Loucy (cell line): ENCODE results near the gene KCNAB3.

Experiments used
- H2AFZ ChIP-seq: fragments of 200-600 bp; sonication (generic); 2 replicates; pipeline ENCODE4 v1.6.0; 2016; ENCODE audit warnings: antibody characterized with exemption, mild to moderate bottlenecking, low read length, moderate library complexity
- H3F3A ChIP-seq: fragments of 200-600 bp; 2 replicates; pipeline ENCODE4 v1.6.0; 2016; ENCODE audit warnings: antibody characterized with exemption, low read depth, mild to moderate bottlenecking
- H3K27me3 ChIP-seq: fragments of 200-600 bp; sonication (generic); 2 replicates; pipeline ENCODE4 v1.6.1; 2014; ENCODE audit warnings: low read length, mild to moderate bottlenecking; ENCODE audit not compliant: insufficient read depth, poor library complexity, severe bottlenecking
- H3K36me3 ChIP-seq: fragments of 200-600 bp; sonication (generic); 2 replicates; pipeline ENCODE4 v1.6.1; 2016; ENCODE audit warnings: low read length; ENCODE audit not compliant: insufficient read depth
- H3K4me1 ChIP-seq: fragments of 200-600 bp; sonication (generic); 2 replicates; pipeline ENCODE4 v1.5.1; 2014; ENCODE audit warnings: low read length, mild to moderate bottlenecking; ENCODE audit not compliant: insufficient read depth, poor library complexity, severe bottlenecking
- H3K4me2 ChIP-seq: fragments of 200-600 bp; sonication (generic); 2 replicates; pipeline ENCODE4 v1.6.0; 2014; ENCODE audit warnings: antibody characterized with exemption, low read length, low read depth, mild to moderate bottlenecking; ENCODE audit not compliant: poor library complexity, severe bottlenecking
- H3K4me3 ChIP-seq: fragments of 200-600 bp; sonication (generic); 2 replicates; pipeline ENCODE4 v1.5.1; 2014; ENCODE audit warnings: low read length, mild to moderate bottlenecking, mixed read lengths; ENCODE audit not compliant: poor library complexity, severe bottlenecking
- H3K79me2 ChIP-seq: fragments of 200-600 bp; sonication (generic); 2 replicates; pipeline ENCODE4 v1.6.1; 2014; ENCODE audit warnings: low read length; ENCODE audit not compliant: insufficient read depth
- H3K9ac ChIP-seq: fragments of 200-600 bp; sonication (generic); 2 replicates; pipeline ENCODE4 v1.6.0; 2014; ENCODE audit warnings: mild to moderate bottlenecking, low read depth, low read length, moderate library complexity; ENCODE audit not compliant: poor library complexity, severe bottlenecking
- H3K9me2 ChIP-seq: fragments of 200-600 bp; sonication (generic); replicated peaks from 2 replicates; pipeline ENCODE4 v1.6.1; 2016; ENCODE audit warnings: low read depth, low read length, mixed read lengths
- H3K9me3 ChIP-seq: fragments of 200-600 bp; sonication (generic); 2 replicates; pipeline ENCODE4 v1.6.1; 2014; ENCODE audit warnings: mild to moderate bottlenecking, antibody characterized with exemption, low read length, low read depth; ENCODE audit not compliant: insufficient read depth
- H4K20me1 ChIP-seq: fragments of 200-600 bp; sonication (generic); 2 replicates; pipeline ENCODE4 v1.6.0; 2014; ENCODE audit warnings: antibody characterized with exemption, low read length, mild to moderate bottlenecking; ENCODE audit not compliant: insufficient read depth, poor library complexity, severe bottlenecking
- CTCF ChIP-seq: fragments of 200-600 bp; sonication (generic); conservative IDR thresholded peaks from 2 replicates; pipeline ENCODE4 v1.5.1; 2014; ENCODE audit warnings: mild to moderate bottlenecking, antibody characterized with exemption, low read length
- EZH2phosphoT487 ChIP-seq: fragments of 200-600 bp; IDR thresholded peaks from 2 replicates; pipeline ENCODE4 v1.6.1; 2018; ENCODE audit warnings: antibody characterized with exemption, mild to moderate bottlenecking, moderate library complexity, borderline replicate concordance

KCNAB3 gene

GRCh38 chr17:7943291-7943690 lies 13.6 kb upstream of the KCNAB3 start:
- peaks cover 72% of the 10 kb centered on the region; the same call in 1 of the 2 replicates for H3K36me3 ChIP-seq
- no peak overlapping the region for H2AFZ ChIP-seq
- H3F3A ChIP-seq = no peaks in the 10 kb centered on the region
- H3K4me3 ChIP-seq = no peak overlapping the region
- H3K79me2 ChIP-seq = peaks cover 3% of the 10 kb centered on the region; the same call in 1 of the 2 replicates
- no peaks in the 10 kb centered on the region for H3K27me3 ChIP-seq
- peaks cover 3% of the 10 kb centered on the region for H3K4me1 ChIP-seq
- TF ChIP-seq CTCF = no peak
- no peak for TF ChIP-seq EZH2phosphoT487
- no peaks in the 10 kb centered on the region for H3K9me3 ChIP-seq
- H3K4me2 ChIP-seq = no peak overlapping the region
- no peaks in the 10 kb centered on the region for H4K20me1 ChIP-seq
- no peaks in the 10 kb centered on the region for H3K9me2 ChIP-seq
- no peak overlapping the region for H3K9ac ChIP-seq

GRCh38 chr17:7940743-7941142 lies 11.1 kb upstream of the KCNAB3 start:
- peaks cover 60% of the 10 kb centered on the region; the same call in 1 of the 2 replicates for H3K36me3 ChIP-seq
- no peaks in the 10 kb centered on the region for H3K9me3 ChIP-seq
- H3F3A ChIP-seq = no peaks in the 10 kb centered on the region
- peaks cover 9% of the 10 kb centered on the region for H3K4me1 ChIP-seq
- no peaks in the 10 kb centered on the region for H3K9me2 ChIP-seq
- H3K4me3 ChIP-seq = no peak overlapping the region
- H2AFZ ChIP-seq = no peak overlapping the region
- H3K79me2 ChIP-seq = peaks cover 18% of the 10 kb centered on the region
- H3K27me3 ChIP-seq = no peaks in the 10 kb centered on the region
- no peak overlapping the region for H3K9ac ChIP-seq
- no peak overlapping the region for H3K4me2 ChIP-seq
- no peaks in the 10 kb centered on the region for H4K20me1 ChIP-seq
- TF ChIP-seq EZH2phosphoT487 = no peak
- TF ChIP-seq CTCF = no peak

DNA sequence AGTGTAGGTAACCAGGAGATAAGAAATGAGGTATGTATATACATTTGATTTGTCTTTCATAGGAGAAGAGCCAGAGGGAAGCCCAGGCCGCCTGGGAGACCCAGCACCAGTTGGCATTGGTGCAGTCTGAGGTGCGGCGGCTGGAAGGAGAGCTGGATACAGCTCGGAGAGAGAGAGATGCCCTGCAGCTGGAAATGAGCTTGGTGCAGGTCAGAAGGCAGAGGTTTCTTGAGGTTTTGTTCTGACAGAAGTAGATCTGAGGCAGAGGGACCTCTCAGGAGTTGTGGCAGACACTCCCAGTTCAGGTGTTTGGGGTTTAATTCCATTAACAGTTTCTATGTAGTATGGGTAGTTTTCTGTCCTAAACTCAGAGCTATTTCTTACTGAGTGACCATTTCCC lies 10.4 kb upstream of the KCNAB3 start:
- Histone ChIP-seq H3K9me2 (no peaks in the 10 kb centered on the region), H4K20me1 (no peaks in the 10 kb centered on the region), H3K9ac (no peak overlapping the region), H3K27me3 (no peaks in the 10 kb centered on the region), H3K79me2 (peaks cover 24% of the 10 kb centered on the region), H3K4me2 (no peak overlapping the region), H3K36me3 (peaks cover 54% of the 10 kb centered on the region; the same call in 1 of the 2 replicates), H3K9me3 (no peaks in the 10 kb centered on the region), H3K4me3 (no peak overlapping the region), H2AFZ (no peak overlapping the region), H3K4me1 (peaks cover 13% of the 10 kb centered on the region), H3F3A (no peaks in the 10 kb centered on the region)
- TF ChIP-seq EZH2phosphoT487 (no peak), CTCF (no peak)
